Ovary (tissue), 3 donors: ENCODE measurements around the gene MTO1.

ENCODE experiments used
- EP300 ChIP-seq: sonication (generic); formaldehyde crosslinking; IDR thresholded peaks from one replicate; pipeline ENCODE4 v1.6.1; 2017; ENCODE audit warnings: antibody characterized with exemption
- POLR2A ChIP-seq: fragments of 450-650 bp; IDR thresholded peaks from one replicate; pipeline ENCODE4 v1.6.1; 2017; ENCODE audit warnings: antibody characterized with exemption, mild to moderate bottlenecking, moderate library complexity
- TF ChIP-seq, protein P1 (sequence below), 3 donors: fragments of 450-650 bp in 2 of 3; fragments of 200-600 bp in 1 of 3; IDR thresholded peaks; one replicate each; pipeline versions ENCODE4 v1.5.1 to v1.8.0; 2016 to 2022; ENCODE audit warnings: antibody characterized with exemption in 3 of 3, mild to moderate bottlenecking in 1 of 3
- donor health status: DM: no; HTN: no; CAD: no.

DNA sequence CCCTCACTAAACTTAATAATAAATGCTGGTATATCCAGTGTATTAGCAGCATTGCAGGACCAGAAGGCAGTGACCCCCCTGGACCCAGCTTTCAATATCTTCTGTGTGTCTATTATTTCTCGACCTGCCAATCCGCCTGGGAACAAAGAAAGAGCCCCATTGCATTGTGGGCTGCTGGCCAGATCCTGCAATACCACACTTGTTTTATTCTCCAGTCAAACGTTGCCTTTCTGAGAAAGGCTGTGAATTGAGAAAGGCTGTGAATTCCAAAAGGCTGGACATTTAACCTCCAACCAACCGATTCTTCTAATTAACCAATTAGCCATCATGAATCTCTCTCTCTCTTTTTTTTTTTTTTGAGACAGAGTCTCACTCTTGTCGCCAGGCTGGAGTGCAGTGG is 1.5 kb upstream of the MTO1 start:
- TF ChIP-seq POLR2A (no peak), EP300 (no peak)
- TF ChIP-seq, protein P1, sequence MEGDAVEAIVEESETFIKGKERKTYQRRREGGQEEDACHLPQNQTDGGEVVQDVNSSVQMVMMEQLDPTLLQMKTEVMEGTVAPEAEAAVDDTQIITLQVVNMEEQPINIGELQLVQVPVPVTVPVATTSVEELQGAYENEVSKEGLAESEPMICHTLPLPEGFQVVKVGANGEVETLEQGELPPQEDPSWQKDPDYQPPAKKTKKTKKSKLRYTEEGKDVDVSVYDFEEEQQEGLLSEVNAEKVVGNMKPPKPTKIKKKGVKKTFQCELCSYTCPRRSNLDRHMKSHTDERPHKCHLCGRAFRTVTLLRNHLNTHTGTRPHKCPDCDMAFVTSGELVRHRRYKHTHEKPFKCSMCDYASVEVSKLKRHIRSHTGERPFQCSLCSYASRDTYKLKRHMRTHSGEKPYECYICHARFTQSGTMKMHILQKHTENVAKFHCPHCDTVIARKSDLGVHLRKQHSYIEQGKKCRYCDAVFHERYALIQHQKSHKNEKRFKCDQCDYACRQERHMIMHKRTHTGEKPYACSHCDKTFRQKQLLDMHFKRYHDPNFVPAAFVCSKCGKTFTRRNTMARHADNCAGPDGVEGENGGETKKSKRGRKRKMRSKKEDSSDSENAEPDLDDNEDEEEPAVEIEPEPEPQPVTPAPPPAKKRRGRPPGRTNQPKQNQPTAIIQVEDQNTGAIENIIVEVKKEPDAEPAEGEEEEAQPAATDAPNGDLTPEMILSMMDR (IDR thresholded peaks at IDR 0.05): no peak
